Subcutaneous adipose tissue (tissue), 4 donors: ENCODE data around the gene IGSF6. TPM values are rescaled to one million over a fixed set of nuclear protein-coding genes. Genes with fewer than 3 reads are reported as not detected.

Experiments
- CTCF ChIP-seq: fragments of 450-650 bp; IDR thresholded peaks from one replicate; pipeline ENCODE4 v1.5.1; 2016; ENCODE audit warnings: low read depth, mild to moderate bottlenecking, control low read depth, antibody characterized with exemption, moderate library complexity
- total RNA-seq, 4 donors: library from RNA; depleted of rRNA; stranded (reverse); fragments of >200 nt; gene quantifications; one replicate each; pipeline ENCODE4 v1.1.0, GENCODE V29; 2016

IGSF6 gene
- total RNA-seq, 4 donors from 2014 or later = 1.9 to 43.9 (median 7.9) TPM

- no peak for TF ChIP-seq CTCF
Observed at GRCh38 chr16:21659124-21659523, 6.7 kb upstream of the IGSF6 start.

- no peak for TF ChIP-seq CTCF
Observed at GRCh38 chr16:21656795-21657768, 4.7 kb upstream of the IGSF6 start.

- no peak for TF ChIP-seq CTCF
Observed at GRCh38 chr16:21654881-21655280, 2.5 kb upstream of the IGSF6 start.

GRCh38 chr16:21654466-21654865, 2.1 kb upstream of the IGSF6 start:
- no peak for TF ChIP-seq CTCF

- TF ChIP-seq CTCF = no peak
Observed at GRCh38 chr16:21653571-21653970, 1.2 kb upstream of the IGSF6 start.

GRCh38 chr16:21651515-21651914, 893 bp downstream of the IGSF6 start:
- no peak for TF ChIP-seq CTCF

- no peak for TF ChIP-seq CTCF
Observed at GRCh38 chr16:21650521-21650920, 1.9 kb downstream of the IGSF6 start.
